H9 (cell line): ENCODE measurements around the gene SYTL1. TPM values are rescaled to one million over a fixed set of nuclear protein-coding genes. Genes with fewer than 3 reads are reported as not detected.

ENCODE experiments used
- DNase-seq: peaks from one replicate; pipeline ENCODE4 v3.0.0-alpha.2; 2017
- H2AFZ ChIP-seq: one replicate; pipeline ENCODE4 v1.6.1; 2013; ENCODE audit warnings: mild to moderate bottlenecking, low read length, control low read depth, moderate library complexity
- H2AK5ac ChIP-seq: 2 replicates; pipeline ENCODE4 v1.6.1; 2013; ENCODE audit warnings: low read length, control low read depth, mixed read lengths; ENCODE audit not compliant: insufficient read length
- H2BK120ac ChIP-seq: one replicate; pipeline ENCODE4 v1.6.1; 2013; ENCODE audit warnings: low read depth, mild to moderate bottlenecking, low read length, control low read depth, inconsistent platforms; ENCODE audit not compliant: poor library complexity, severe bottlenecking
- H2BK12ac ChIP-seq: 2 replicates; pipeline ENCODE4 v1.6.1; 2013; ENCODE audit warnings: low read length, control low read depth, mixed read lengths, low read depth; ENCODE audit not compliant: insufficient read length
- H2BK15ac ChIP-seq: 2 replicates; pipeline ENCODE4 v1.6.1; 2013; ENCODE audit warnings: low read depth, low read length, control low read depth
- H2BK20ac ChIP-seq: one replicate; pipeline ENCODE4 v1.6.1; 2013; ENCODE audit warnings: low read depth, mild to moderate bottlenecking, low read length, control low read depth, inconsistent platforms; ENCODE audit not compliant: poor library complexity, severe bottlenecking
- H2BK5ac ChIP-seq: 2 replicates; pipeline ENCODE4 v1.6.1; 2013; ENCODE audit warnings: low read length, control low read depth, mixed read lengths; ENCODE audit not compliant: insufficient read length
- H3K14ac ChIP-seq: 2 replicates; pipeline ENCODE4 v1.6.1; 2013; ENCODE audit warnings: low read length, control low read depth; ENCODE audit not compliant: insufficient read depth
- H3K18ac ChIP-seq: 2 replicates; pipeline ENCODE4 v1.6.1; 2013; ENCODE audit warnings: low read depth, mild to moderate bottlenecking, mixed read lengths, low read length, control low read depth; ENCODE audit not compliant: insufficient read length
- H3K23ac ChIP-seq: 2 replicates; pipeline ENCODE4 v1.6.1; 2013; ENCODE audit warnings: low read length, control low read depth, mixed read lengths, low read depth; ENCODE audit not compliant: insufficient read length
- H3K23me2 ChIP-seq: 2 replicates; pipeline ENCODE4 v1.6.1; 2013; ENCODE audit warnings: low read depth, mild to moderate bottlenecking, mixed read lengths, low read length, control low read depth; ENCODE audit not compliant: insufficient read length, poor library complexity, severe bottlenecking
- H3K27ac ChIP-seq: 2 replicates; pipeline ENCODE4 v1.5.1; 2013; ENCODE audit warnings: low read length, control low read depth, mixed read lengths, low read depth; ENCODE audit not compliant: insufficient read length
- H3K27me3 ChIP-seq: 2 replicates; pipeline ENCODE4 v1.6.1; 2013; ENCODE audit warnings: low read length, control low read depth, inconsistent platforms; ENCODE audit not compliant: insufficient read depth
- H3K4ac ChIP-seq: 2 replicates; pipeline ENCODE4 v1.6.1; 2013; ENCODE audit warnings: low read depth, mild to moderate bottlenecking, control low read depth, inconsistent platforms, low read length, moderate library complexity
- H3K4me1 ChIP-seq: 2 replicates; pipeline ENCODE4 v1.6.1; 2013; ENCODE audit warnings: low read length, control low read depth, inconsistent platforms; ENCODE audit not compliant: insufficient read depth
- H3K4me2 ChIP-seq: 2 replicates; pipeline ENCODE4 v1.6.1; 2013; ENCODE audit warnings: low read length, control low read depth, mixed read lengths; ENCODE audit not compliant: insufficient read length, insufficient read depth
- H3K56ac ChIP-seq: 2 replicates; pipeline ENCODE4 v1.6.1; 2013; ENCODE audit warnings: low read depth, mild to moderate bottlenecking, mixed read lengths, low read length, control low read depth; ENCODE audit not compliant: insufficient read length
- H3K79me1 ChIP-seq: 2 replicates; pipeline ENCODE4 v1.6.1; 2013; ENCODE audit warnings: low read depth, mild to moderate bottlenecking, moderate library complexity, low read length, control low read depth, inconsistent platforms; ENCODE audit not compliant: insufficient read depth, poor library complexity, severe bottlenecking
- H3K79me2 ChIP-seq: 2 replicates; pipeline ENCODE4 v1.6.1; 2013; ENCODE audit warnings: low read length, control low read depth, inconsistent platforms; ENCODE audit not compliant: insufficient read depth
- H3K9ac ChIP-seq: 2 replicates; pipeline ENCODE4 v1.6.1; 2013; ENCODE audit warnings: low read length, control low read depth, mixed read lengths; ENCODE audit not compliant: insufficient read length; ENCODE audit errors: extremely low read depth
- H3K9me3 ChIP-seq: one replicate; pipeline ENCODE4 v1.6.1; 2013; ENCODE audit warnings: low read depth, low read length, inconsistent platforms; ENCODE audit not compliant: control insufficient read depth
- H3T11ph ChIP-seq: one replicate; pipeline ENCODE4 v1.6.1; 2013; ENCODE audit warnings: mild to moderate bottlenecking, low read length, control low read depth, inconsistent platforms
- H4K20me1 ChIP-seq: one replicate; pipeline ENCODE4 v1.6.1; 2013; ENCODE audit not compliant: control insufficient read depth, insufficient read length, insufficient read depth
- H4K5ac ChIP-seq: 2 replicates; pipeline ENCODE4 v1.6.1; 2013; ENCODE audit warnings: low read depth, mild to moderate bottlenecking, mixed read lengths, low read length, control low read depth; ENCODE audit not compliant: insufficient read length
- H4K8ac ChIP-seq: replicated peaks from 2 replicates; pipeline ENCODE4 v1.6.1; 2013; ENCODE audit warnings: low read length, control low read depth, mixed read lengths, low read depth; ENCODE audit not compliant: insufficient read length
- H4K91ac ChIP-seq: 2 replicates; pipeline ENCODE4 v1.6.1; 2013; ENCODE audit warnings: low read depth, mild to moderate bottlenecking, moderate library complexity, mixed read lengths, low read length, control low read depth; ENCODE audit not compliant: insufficient read length
- H3K27ac Mint-ChIP-seq, 3 experiments: 2 replicates in 2 of 3; 3 replicates in 1 of 3; pipeline ENCODE4 v1.8.0; 2020 to 2021; ENCODE audit warnings: mixed read lengths in 3 of 3, mild to moderate bottlenecking in 1 of 3, moderate library complexity in 1 of 3
- H3K27me3 Mint-ChIP-seq: 2 replicates; pipeline ENCODE4 v1.8.0; 2021; ENCODE audit warnings: low read depth, mild to moderate bottlenecking, moderate library complexity, mixed read lengths
- H3K36me3 Mint-ChIP-seq, 3 experiments: 2 replicates in 2 of 3; 3 replicates in 1 of 3; pipeline ENCODE4 v1.8.0; 2020 to 2021; ENCODE audit warnings: low read depth in 3 of 3, mixed read lengths in 3 of 3; ENCODE audit not compliant: insufficient read depth in 1 of 3
- H3K4me1 Mint-ChIP-seq, 2 experiments: 2 replicates each; pipeline ENCODE4 v1.8.0; 2020; ENCODE audit warnings: mixed read lengths in 2 of 2
- H3K4me3 Mint-ChIP-seq, 2 experiments: 2 replicates in 1 of 2; 3 replicates in 1 of 2; pipeline ENCODE4 v1.8.0; 2020 to 2021; ENCODE audit warnings: mild to moderate bottlenecking in 2 of 2, mixed read lengths in 2 of 2, moderate library complexity in 1 of 2
- H3K9me3 Mint-ChIP-seq, 2 experiments: 2 replicates in 1 of 2; 3 replicates in 1 of 2; pipeline ENCODE4 v1.8.0; 2020; ENCODE audit warnings: mild to moderate bottlenecking in 2 of 2, mixed read lengths in 2 of 2, moderate library complexity in 1 of 2
- WGBS: extraction: QIAGEN DNeasy Blood & Tissue Kit; methylation state at CpG from one replicate; pipeline ENCODE4 v1.1.7; 2013; ENCODE audit warnings: missing lambda C conversion rate, low lambda C conversion rate, mixed read lengths; ENCODE audit not compliant: insufficient read length; ENCODE audit errors: extremely low coverage; 5-methylcytosine and 5-hydroxymethylcytosine counted together
- total RNA-seq: library from RNA; stranded (reverse); gene quantifications from 2 replicates; pipeline ENCODE4 v1.2.1, GENCODE V29; 2021
- TF ChIP-seq, protein P1 (sequence below): fragments of 200-600 bp; sonication (generic); conservative IDR thresholded peaks from 3 replicates; pipeline ENCODE4 v1.8.0; 2021; ENCODE audit warnings: antibody characterized with exemption, mild to moderate bottlenecking

SYTL1 gene
- total RNA-seq, 1 experiment from 2014 or later: 12.0 TPM

DNA sequence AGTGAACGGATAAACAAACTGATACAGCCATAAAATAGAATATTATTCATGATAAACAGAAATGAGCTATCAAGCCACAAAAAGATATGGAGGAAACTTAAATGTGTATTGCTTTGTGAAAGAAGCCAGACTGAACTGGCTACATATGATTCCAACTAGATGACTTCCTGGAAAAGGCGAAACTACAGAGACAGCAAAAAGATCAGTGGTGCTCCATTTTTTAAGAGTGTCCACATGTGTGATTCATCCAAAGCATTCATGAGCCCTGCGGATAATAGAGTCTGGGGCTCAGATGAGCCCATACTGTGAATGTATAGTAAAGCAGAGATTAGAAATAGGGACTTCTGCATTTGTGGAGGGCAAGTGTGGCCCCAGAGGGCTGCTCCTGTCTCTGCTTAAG lies 27.7 kb upstream of the SYTL1 start:
- H3K4ac ChIP-seq: no peak overlapping the region
- no peak overlapping the region for H3K4me2 ChIP-seq
- H4K8ac ChIP-seq: no peak overlapping the region
- no peaks in the 10 kb centered on the region; the same call in 1 of the 2 replicates for H3K27me3 ChIP-seq
- DNase-seq: no peak
- no peak overlapping the region for H2BK15ac ChIP-seq
- Mint-ChIP-seq H3K4me1 (peaks cover 4 to 6% of the 10 kb centered on the region in 2 experiments; a peak in 1 of 4 replicates), H3K36me3 (no peaks in the 10 kb centered on the region), H3K27me3 (peaks cover 13% of the 10 kb centered on the region), H3K9me3 (no peaks in the 10 kb centered on the region), H3K4me3 (no peak overlapping the region), H3K27ac (no peak overlapping the region; a peak in 1 of 7 replicates)
- H4K5ac ChIP-seq: no peak overlapping the region
- no peaks in the 10 kb centered on the region for H3K79me1 ChIP-seq
- WGBS: no CpG with 5 or more reads among the region's 3 CpGs
- no peaks in the 10 kb centered on the region for H4K20me1 ChIP-seq
- no peak overlapping the region for H3T11ph ChIP-seq
- no peak overlapping the region for H3K14ac ChIP-seq
- TF ChIP-seq, protein P1, sequence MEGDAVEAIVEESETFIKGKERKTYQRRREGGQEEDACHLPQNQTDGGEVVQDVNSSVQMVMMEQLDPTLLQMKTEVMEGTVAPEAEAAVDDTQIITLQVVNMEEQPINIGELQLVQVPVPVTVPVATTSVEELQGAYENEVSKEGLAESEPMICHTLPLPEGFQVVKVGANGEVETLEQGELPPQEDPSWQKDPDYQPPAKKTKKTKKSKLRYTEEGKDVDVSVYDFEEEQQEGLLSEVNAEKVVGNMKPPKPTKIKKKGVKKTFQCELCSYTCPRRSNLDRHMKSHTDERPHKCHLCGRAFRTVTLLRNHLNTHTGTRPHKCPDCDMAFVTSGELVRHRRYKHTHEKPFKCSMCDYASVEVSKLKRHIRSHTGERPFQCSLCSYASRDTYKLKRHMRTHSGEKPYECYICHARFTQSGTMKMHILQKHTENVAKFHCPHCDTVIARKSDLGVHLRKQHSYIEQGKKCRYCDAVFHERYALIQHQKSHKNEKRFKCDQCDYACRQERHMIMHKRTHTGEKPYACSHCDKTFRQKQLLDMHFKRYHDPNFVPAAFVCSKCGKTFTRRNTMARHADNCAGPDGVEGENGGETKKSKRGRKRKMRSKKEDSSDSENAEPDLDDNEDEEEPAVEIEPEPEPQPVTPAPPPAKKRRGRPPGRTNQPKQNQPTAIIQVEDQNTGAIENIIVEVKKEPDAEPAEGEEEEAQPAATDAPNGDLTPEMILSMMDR: no peak
- no peak overlapping the region for H3K27ac ChIP-seq
- H3K18ac ChIP-seq: no peak overlapping the region
- no peak overlapping the region for H2BK20ac ChIP-seq
- no peaks in the 10 kb centered on the region for H3K79me2 ChIP-seq
- no peak overlapping the region for H3K23ac ChIP-seq
- no peak overlapping the region for H2BK5ac ChIP-seq
- no peak overlapping the region for H3K56ac ChIP-seq
- H2AFZ ChIP-seq: no peak overlapping the region
- no peak overlapping the region for H2BK120ac ChIP-seq
- no peaks in the 10 kb centered on the region for H3K23me2 ChIP-seq
- H2AK5ac ChIP-seq: no peak overlapping the region
- no peak overlapping the region for H2BK12ac ChIP-seq
- H3K4me1 ChIP-seq: no peaks in the 10 kb centered on the region
- H3K9ac ChIP-seq: no peak overlapping the region
- H4K91ac ChIP-seq: no peak overlapping the region
- H3K9me3 ChIP-seq: no peaks in the 10 kb centered on the region
